ENCODE data around the gene BOLA3. TPM values are rescaled to one million over a fixed set of nuclear protein-coding genes. Genes with fewer than 3 reads are reported as not detected.

BOLA3 gene
- total and polyA plus RNA-seq, 2 donors (not counting 1 experiment from before 2014, with no cell fraction given): 6.5 to 8.5 TPM

DNA sequence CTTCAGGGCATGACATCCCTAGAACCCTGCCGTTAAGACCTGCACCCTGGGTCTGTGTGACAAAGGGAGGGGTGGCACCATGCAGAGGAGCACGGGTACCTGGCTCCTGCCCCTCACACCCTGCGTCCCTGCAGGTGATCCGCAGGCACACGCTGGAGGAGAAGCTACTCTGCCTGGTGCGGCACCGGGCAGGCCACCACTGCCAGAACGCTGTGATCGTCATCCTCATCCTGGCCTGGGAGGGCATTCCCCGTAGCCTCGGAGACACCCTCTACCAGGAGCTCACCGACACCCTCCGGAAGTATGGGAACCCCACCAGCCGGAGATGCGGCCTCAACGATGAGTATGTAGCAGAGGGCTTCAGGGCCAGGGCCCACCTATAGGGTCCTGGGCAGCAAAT lies 60.0 kb downstream of the BOLA3 start:
- intact Hi-C loops (cut with micrococcal nuclease): no loop called here
- no peak overlapping the region for H2AFZ ChIP-seq (ENCODE audit: insufficient read depth, low read depth, low read length, poor library complexity, severe bottlenecking)
- peaks cover 3% of the 10 kb centered on the region for H3K79me2 ChIP-seq (ENCODE audit: control insufficient read depth, insufficient read depth, low read length)
- ChIA-PET POLR2A (no interaction called here), CTCF (no interaction called here)
- peaks cover 5% of the 10 kb centered on the region for H4K20me1 ChIP-seq (ENCODE audit: control insufficient read depth, insufficient read depth, low read length, poor library complexity, severe bottlenecking)
- H3K27ac ChIP-seq (ENCODE audit: low read length in 2 of 2): no peak overlapping the region
- ATAC-seq (ENCODE audit: low read depth) (no peak), DNase-seq (no peak)
- over 99% methylated on average over 16 of the region's 16 CpGs for WGBS (ENCODE audit: insufficient coverage)
- no peak overlapping the region for H3K4me2 ChIP-seq (replicated peaks; ENCODE audit: low read depth, low read length, poor library complexity, severe bottlenecking)
- Mint-ChIP-seq H3K27me3 (no peaks in the 10 kb centered on the region), H3K4me1 (no peaks in the 10 kb centered on the region), H3K27ac (no peak overlapping the region), H3K9me3 (ENCODE audit: insufficient read depth) (no peaks in the 10 kb centered on the region), H3K4me3 (no peak overlapping the region)
- H3K9ac ChIP-seq (ENCODE audit: low read length): no peak overlapping the region
- H3K36me3 ChIP-seq (replicated peaks in 1 of 2; ENCODE audit: control extremely low read depth in 1 of 2, control insufficient read depth in 1 of 2, extremely low read depth in 1 of 2, insufficient read depth in 2 of 2, low read length in 1 of 2): peaks cover 14 to 71% of the 10 kb centered on the region in 2 experiments
- H3K9me3 ChIP-seq (ENCODE audit: control extremely low read depth in 1 of 3, control insufficient read depth in 2 of 3, insufficient read depth in 1 of 3, low read length in 2 of 3): no peaks in the 10 kb centered on the region
- no peaks in the 10 kb centered on the region for H3K4me1 ChIP-seq (ENCODE audit: control insufficient read depth in 2 of 2, insufficient read depth in 2 of 2, low read length in 2 of 2)
- H3K27me3 ChIP-seq (replicated peaks in 1 of 4; ENCODE audit: control extremely low read depth in 1 of 4, control insufficient read depth in 3 of 4, insufficient read depth in 4 of 4, low read length in 3 of 4): no peaks in the 10 kb centered on the region
- no peak overlapping the region for H3K4me3 ChIP-seq (ENCODE audit: control extremely low read depth in 1 of 5, extremely low read depth in 1 of 5, insufficient read depth in 1 of 5, low read depth in 2 of 5, low read length in 4 of 5)
- TF ChIP-seq, protein P1, sequence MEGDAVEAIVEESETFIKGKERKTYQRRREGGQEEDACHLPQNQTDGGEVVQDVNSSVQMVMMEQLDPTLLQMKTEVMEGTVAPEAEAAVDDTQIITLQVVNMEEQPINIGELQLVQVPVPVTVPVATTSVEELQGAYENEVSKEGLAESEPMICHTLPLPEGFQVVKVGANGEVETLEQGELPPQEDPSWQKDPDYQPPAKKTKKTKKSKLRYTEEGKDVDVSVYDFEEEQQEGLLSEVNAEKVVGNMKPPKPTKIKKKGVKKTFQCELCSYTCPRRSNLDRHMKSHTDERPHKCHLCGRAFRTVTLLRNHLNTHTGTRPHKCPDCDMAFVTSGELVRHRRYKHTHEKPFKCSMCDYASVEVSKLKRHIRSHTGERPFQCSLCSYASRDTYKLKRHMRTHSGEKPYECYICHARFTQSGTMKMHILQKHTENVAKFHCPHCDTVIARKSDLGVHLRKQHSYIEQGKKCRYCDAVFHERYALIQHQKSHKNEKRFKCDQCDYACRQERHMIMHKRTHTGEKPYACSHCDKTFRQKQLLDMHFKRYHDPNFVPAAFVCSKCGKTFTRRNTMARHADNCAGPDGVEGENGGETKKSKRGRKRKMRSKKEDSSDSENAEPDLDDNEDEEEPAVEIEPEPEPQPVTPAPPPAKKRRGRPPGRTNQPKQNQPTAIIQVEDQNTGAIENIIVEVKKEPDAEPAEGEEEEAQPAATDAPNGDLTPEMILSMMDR (IDR thresholded peaks at IDR 0.05): no peak
- no peak for TF ChIP-seq EZH2 (IDR thresholded peaks at IDR 0.05; ENCODE audit: borderline replicate concordance, insufficient read depth, low read depth, low read length, poor library complexity, severe bottlenecking)

- ChIA-PET POLR2A (no interaction called here), CTCF (interaction anchor here (1.1 kb wide), 1 partner anchor 262 kb away, joined by 3 read pairs; no protein-coding TSS in a partner anchor)
- Histone ChIP-seq H3K9me3 (ENCODE audit: control extremely low read depth in 1 of 3, control insufficient read depth in 2 of 3, insufficient read depth in 1 of 3, low read length in 2 of 3) (no peaks in the 10 kb centered on the region), H3K27ac (ENCODE audit: low read length in 2 of 2) (no peak overlapping the region), H2AFZ (ENCODE audit: insufficient read depth, low read depth, low read length, poor library complexity, severe bottlenecking) (no peak overlapping the region), H3K27me3 (replicated peaks in 1 of 4; ENCODE audit: control extremely low read depth in 1 of 4, control insufficient read depth in 3 of 4, insufficient read depth in 4 of 4, low read length in 3 of 4) (no peaks in the 10 kb centered on the region), H3K4me2 (replicated peaks; ENCODE audit: low read depth, low read length, poor library complexity, severe bottlenecking) (no peak overlapping the region), H4K20me1 (ENCODE audit: control insufficient read depth, insufficient read depth, low read length, poor library complexity, severe bottlenecking) (peaks cover 5% of the 10 kb centered on the region), H3K9ac (ENCODE audit: low read length) (no peak overlapping the region), H3K36me3 (replicated peaks in 1 of 2; ENCODE audit: control extremely low read depth in 1 of 2, control insufficient read depth in 1 of 2, extremely low read depth in 1 of 2, insufficient read depth in 2 of 2, low read length in 1 of 2) (peaks cover 14 to 76% of the 10 kb centered on the region in 2 experiments), H3K79me2 (ENCODE audit: control insufficient read depth, insufficient read depth, low read length) (peaks cover 9% of the 10 kb centered on the region), H3K4me3 (ENCODE audit: control extremely low read depth in 1 of 5, extremely low read depth in 1 of 5, insufficient read depth in 1 of 5, low read depth in 2 of 5, low read length in 4 of 5) (no peak overlapping the region), H3K4me1 (ENCODE audit: control insufficient read depth in 2 of 2, insufficient read depth in 2 of 2, low read length in 2 of 2) (no peaks in the 10 kb centered on the region)
- TF ChIP-seq, protein P1 (IDR thresholded peaks at IDR 0.05): no peak
- TF ChIP-seq EZH2 (IDR thresholded peaks at IDR 0.05; ENCODE audit: borderline replicate concordance, insufficient read depth, low read depth, low read length, poor library complexity, severe bottlenecking): no peak
- intact Hi-C loops (cut with micrococcal nuclease): no loop called here
- H3K27ac Mint-ChIP-seq: no peak overlapping the region
- H3K9me3 Mint-ChIP-seq (ENCODE audit: insufficient read depth): no peaks in the 10 kb centered on the region
- H3K4me3 Mint-ChIP-seq: no peak overlapping the region
- ATAC-seq (ENCODE audit: low read depth): no peak
- no peak for DNase-seq
- no peaks in the 10 kb centered on the region for H3K4me1 Mint-ChIP-seq
- H3K27me3 Mint-ChIP-seq: no peaks in the 10 kb centered on the region
- 98% methylated on average over 4 of the region's 6 CpGs for WGBS (ENCODE audit: insufficient coverage)
Measured at GRCh38 chr2:74086021-74086420, 61.7 kb downstream of the BOLA3 start.

Other genes starting within 250 kb of the BOLA3 start
- gene DGUOK, start 221.0 kb downstream of the BOLA3 start, total RNA-seq: 61.7 and 65.4 TPM in 2 replicates
- 73.2 and 81.5 TPM in 2 replicates for gene DGUOK, start 221.0 kb downstream of the BOLA3 start, polyA plus RNA-seq
- 43.9 and 44.3 TPM in 2 replicates for gene TET3, start 163.0 kb downstream of the BOLA3 start, total RNA-seq
- 4.7 and 8.2 TPM in 2 replicates for gene TET3, start 163.0 kb downstream of the BOLA3 start, polyA plus RNA-seq
- 219 and 227 TPM in 2 replicates for gene MOB1A, start 31.0 kb upstream of the BOLA3 start, total RNA-seq
- gene MOB1A, start 31.0 kb upstream of the BOLA3 start, polyA plus RNA-seq: 43.3 and 58.6 TPM in 2 replicates
- 17.4 and 18.0 TPM in 2 replicates for gene MTHFD2, start 50.7 kb upstream of the BOLA3 start, total RNA-seq
- gene MTHFD2, start 50.7 kb upstream of the BOLA3 start, polyA plus RNA-seq: 9.5 and 17.5 TPM in 2 replicates
- 9.7 and 12.3 TPM in 2 replicates for gene SLC4A5, start 195.5 kb upstream of the BOLA3 start, total RNA-seq
- 2.7 and 3.3 TPM in 2 replicates for gene SLC4A5, start 195.5 kb upstream of the BOLA3 start, polyA plus RNA-seq
- gene DCTN1, start 232.4 kb upstream of the BOLA3 start, total RNA-seq: 134 and 143 TPM in 2 replicates
- 45.6 and 46.7 TPM in 2 replicates for gene DCTN1, start 232.4 kb upstream of the BOLA3 start, polyA plus RNA-seq